Activated naive CD4-positive, alpha-beta T cell treated with anti-CD3 and anti-CD28 coated beads for 36 hours (primary cell): Measurements from ENCODE around the gene TAF1B. TPM values are rescaled to one million over a fixed set of nuclear protein-coding genes. Genes with fewer than 3 reads are reported as not detected.

ENCODE experiments used
- CTCF ChIA-PET: fragments of 350-600 bp; sonication (Branson Sonifier 250); formaldehyde crosslinking; loops from one replicate; lab custom pipeline; 2021; ENCODE audit warnings: antibody characterized with exemption; lab: Charles Lee
- DNase-seq: peaks from one replicate; pipeline ENCODE4 v3.0.0-alpha.2; 2020
- H3K27ac Mint-ChIP-seq: one replicate; pipeline ENCODE4 v1.8.0; 2021; ENCODE audit warnings: mild to moderate bottlenecking, mixed read lengths
- H3K27me3 Mint-ChIP-seq: one replicate; pipeline ENCODE4 v1.8.0; 2021; ENCODE audit warnings: low read depth, mixed read lengths
- H3K36me3 Mint-ChIP-seq: one replicate; pipeline ENCODE4 v1.8.0; 2021; ENCODE audit warnings: low read depth, mixed read lengths
- H3K4me1 Mint-ChIP-seq: one replicate; pipeline ENCODE4 v1.8.0; 2021; ENCODE audit warnings: low read depth, mixed read lengths
- H3K4me3 Mint-ChIP-seq: one replicate; pipeline ENCODE4 v1.8.0; 2021; ENCODE audit warnings: mild to moderate bottlenecking, moderate library complexity, mixed read lengths
- H3K9me3 Mint-ChIP-seq: one replicate; pipeline ENCODE4 v1.8.0; 2021; ENCODE audit warnings: mixed read lengths
- intact Hi-C: fragments of 100-400 bp; cut with micrococcal nuclease; formaldehyde crosslinking; loops from one replicate; pipeline ENCODE4 v1.15.1; 2023
- total RNA-seq, 2 experiments: library from RNA; stranded (reverse); gene quantifications; one replicate each; pipeline ENCODE4 v1.2.3, GENCODE V29; 2021

Gene TAF1B
- total RNA-seq, 2 experiments from 2014 or later: 24.8 to 25.7 TPM

DNA sequence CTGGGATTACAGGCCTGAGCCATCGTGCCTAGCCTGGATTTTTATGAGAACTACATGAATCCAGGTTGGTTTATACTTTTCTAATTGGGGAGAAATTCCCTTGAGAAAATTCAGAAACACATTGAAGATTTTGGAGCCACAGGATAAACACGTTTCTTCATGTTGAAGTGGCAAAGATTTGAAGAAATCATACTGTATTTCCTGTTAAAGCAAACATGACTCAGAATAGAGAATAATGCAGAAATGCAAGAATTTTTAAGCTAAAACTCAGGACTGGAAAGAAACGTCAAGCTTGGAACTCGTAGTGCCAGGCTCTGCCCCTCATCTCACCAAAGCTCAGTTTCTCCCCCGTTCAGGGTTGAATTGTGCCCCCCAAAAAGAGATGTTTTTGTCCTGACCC is 32.1 kb upstream of the TAF1B start:
- no peak overlapping the region for H3K27ac Mint-ChIP-seq
- no peaks in the 10 kb centered on the region for H3K9me3 Mint-ChIP-seq
- H3K27me3 Mint-ChIP-seq: no peaks in the 10 kb centered on the region
- intact Hi-C loops: loop anchor here (5.0 to 10.0 kb wide), 2 partner anchors 144 to 626 kb away; partner anchors contain the start of gene GRHL1
- H3K4me3 Mint-ChIP-seq: no peak overlapping the region
- no peak for DNase-seq
- H3K4me1 Mint-ChIP-seq: peaks cover 7% of the 10 kb centered on the region
- no peaks in the 10 kb centered on the region for H3K36me3 Mint-ChIP-seq
- CTCF ChIA-PET: interaction anchor here (0.8 kb wide), 1 partner anchor 238 kb away, joined by 3 read pairs; no protein-coding TSS in a partner anchor

DNA sequence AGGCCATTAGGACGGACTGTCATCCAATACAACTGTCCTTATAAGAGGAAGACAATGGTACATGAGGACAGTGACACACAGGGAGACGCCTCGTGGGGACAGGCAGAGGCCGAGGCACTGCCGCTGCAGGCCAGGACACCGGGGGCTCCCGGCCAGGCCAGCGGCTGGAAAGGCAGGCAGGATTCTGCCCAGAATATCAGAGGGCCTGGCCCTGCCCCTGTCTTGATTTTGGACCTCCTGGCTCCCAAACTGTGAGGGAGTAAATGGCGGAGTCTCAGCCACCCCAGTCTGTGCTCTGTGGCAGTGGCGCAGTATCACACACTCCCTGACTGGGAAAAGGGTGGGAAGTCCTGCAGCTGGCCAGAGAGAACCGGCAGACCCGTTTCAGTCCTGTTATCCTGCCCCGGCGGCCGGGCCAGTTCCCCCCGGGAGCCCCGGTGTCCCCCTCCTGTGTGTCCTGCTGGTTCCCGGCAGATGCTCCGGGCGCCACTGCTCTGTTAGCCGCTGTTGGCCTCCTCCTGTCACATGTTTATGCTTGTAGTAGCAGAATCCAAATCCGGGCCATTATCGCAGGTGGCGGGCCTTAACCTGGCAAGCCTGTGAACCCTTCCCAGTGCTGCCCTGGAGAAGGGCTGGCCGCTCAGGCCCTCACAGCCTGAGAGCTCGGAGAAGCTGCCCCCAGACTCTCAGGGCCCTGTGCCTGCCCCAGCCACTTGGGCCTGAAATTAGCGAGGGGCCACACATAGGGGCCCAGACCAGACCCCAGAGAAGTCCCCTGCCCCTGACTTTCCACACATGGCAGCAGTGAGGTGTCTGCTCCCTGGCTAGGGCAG is 31.4 kb upstream of the TAF1B start:
- no peak for DNase-seq
- Mint-ChIP-seq H3K27ac (no peak overlapping the region), H3K4me3 (no peak overlapping the region), H3K9me3 (no peaks in the 10 kb centered on the region), H3K4me1 (peaks cover 10% of the 10 kb centered on the region), H3K27me3 (no peaks in the 10 kb centered on the region), H3K36me3 (no peaks in the 10 kb centered on the region)
- intact Hi-C loops: loop anchor here (5.0 to 10.0 kb wide), 2 partner anchors 143 to 625 kb away; partner anchors contain the start of gene GRHL1
- CTCF ChIA-PET: interaction anchor here (0.8 to 4.6 kb wide), 7 partner anchors 12 to 245 kb away, joined by 3 to 92 read pairs (median 3); partner anchors contain the start of gene TAF1B

DNA sequence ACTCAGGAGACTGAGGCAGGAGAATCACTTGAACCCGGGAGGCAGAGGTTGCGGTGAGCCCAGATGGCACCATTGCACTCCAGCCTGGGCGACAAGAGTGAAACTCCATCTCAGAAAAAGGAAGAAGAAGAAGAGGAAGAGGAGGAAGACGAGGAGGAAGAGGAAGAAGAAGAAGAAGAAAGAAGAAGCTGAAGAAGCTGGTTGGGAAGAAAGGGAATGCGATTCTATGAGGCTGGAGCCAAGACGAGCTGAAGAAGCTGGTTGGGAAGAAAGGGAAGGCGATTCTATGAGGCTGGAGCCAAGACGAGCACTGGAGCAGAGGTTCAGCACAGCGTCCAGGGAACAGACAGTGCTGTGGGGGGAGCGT is 30.3 kb upstream of the TAF1B start:
- intact Hi-C loops: loop anchor here (5.0 to 10.0 kb wide), 2 partner anchors 142 to 624 kb away; partner anchors contain the start of gene GRHL1
- DNase-seq: no peak
- Mint-ChIP-seq H3K27ac (no peak overlapping the region), H3K4me1 (peaks cover 12% of the 10 kb centered on the region), H3K9me3 (no peaks in the 10 kb centered on the region), H3K4me3 (no peak overlapping the region), H3K27me3 (no peaks in the 10 kb centered on the region), H3K36me3 (no peaks in the 10 kb centered on the region)
- CTCF ChIA-PET: interaction anchor here (0.9 to 4.6 kb wide), 12 partner anchors 8 to 279 kb away, joined by 3 to 92 read pairs (median 4); partner anchors contain the start of gene TAF1B

DNA sequence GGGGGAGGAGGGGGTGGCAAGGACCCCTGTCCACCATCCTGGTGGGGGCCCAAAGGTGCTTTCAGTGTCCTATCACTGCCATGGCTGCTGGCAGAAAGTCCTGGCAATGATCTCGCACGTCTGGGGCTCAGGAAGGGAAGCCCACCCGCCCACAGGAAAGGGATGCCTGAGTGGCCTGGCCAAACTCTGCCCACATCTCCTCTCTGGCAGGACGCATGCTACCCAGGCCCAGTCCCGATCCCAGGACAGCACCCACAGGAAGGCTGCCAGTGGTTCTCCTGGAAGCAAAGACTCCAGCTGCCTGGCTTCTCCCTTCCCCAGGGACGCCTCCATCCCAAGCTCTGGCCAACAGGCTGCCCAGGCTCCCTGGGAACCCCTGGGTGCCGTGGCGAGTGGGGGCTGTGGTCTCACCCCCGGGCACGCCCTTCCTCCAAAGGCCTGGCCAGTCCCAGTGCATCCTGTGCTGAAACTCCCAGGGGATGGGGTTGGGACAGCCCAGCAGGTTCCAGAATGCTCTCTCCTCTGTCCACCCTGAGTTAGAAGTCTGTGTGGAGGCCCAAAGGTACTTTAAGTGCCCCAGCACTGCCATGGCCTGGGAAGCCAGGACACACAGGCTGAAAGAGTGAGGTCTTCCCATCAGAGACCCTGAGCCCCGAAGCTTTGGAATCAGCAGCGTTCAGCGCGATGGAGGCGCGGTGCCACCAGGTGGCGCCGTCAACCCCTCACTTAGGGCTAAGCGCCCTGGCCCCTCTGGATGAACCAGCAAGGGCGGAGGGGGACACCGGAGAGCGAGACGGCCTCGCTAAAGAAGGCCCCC is 29.8 kb upstream of the TAF1B start:
- Mint-ChIP-seq H3K4me1 (peaks cover 12% of the 10 kb centered on the region), H3K9me3 (no peaks in the 10 kb centered on the region), H3K4me3 (no peak overlapping the region), H3K27me3 (no peaks in the 10 kb centered on the region), H3K36me3 (no peaks in the 10 kb centered on the region), H3K27ac (no peak overlapping the region)
- peak; percentile 75 for DNase-seq
- CTCF ChIA-PET: interaction anchor here (0.6 to 4.6 kb wide), 34 partner anchors 8 to 622 kb away, joined by 3 to 92 read pairs (median 4); partner anchors contain the start of gene TAF1B
- intact Hi-C loops: loop anchor here (1.0 to 10.0 kb wide), 4 partner anchors 141 to 624 kb away; partner anchors contain the start of gene GRHL1

DNA sequence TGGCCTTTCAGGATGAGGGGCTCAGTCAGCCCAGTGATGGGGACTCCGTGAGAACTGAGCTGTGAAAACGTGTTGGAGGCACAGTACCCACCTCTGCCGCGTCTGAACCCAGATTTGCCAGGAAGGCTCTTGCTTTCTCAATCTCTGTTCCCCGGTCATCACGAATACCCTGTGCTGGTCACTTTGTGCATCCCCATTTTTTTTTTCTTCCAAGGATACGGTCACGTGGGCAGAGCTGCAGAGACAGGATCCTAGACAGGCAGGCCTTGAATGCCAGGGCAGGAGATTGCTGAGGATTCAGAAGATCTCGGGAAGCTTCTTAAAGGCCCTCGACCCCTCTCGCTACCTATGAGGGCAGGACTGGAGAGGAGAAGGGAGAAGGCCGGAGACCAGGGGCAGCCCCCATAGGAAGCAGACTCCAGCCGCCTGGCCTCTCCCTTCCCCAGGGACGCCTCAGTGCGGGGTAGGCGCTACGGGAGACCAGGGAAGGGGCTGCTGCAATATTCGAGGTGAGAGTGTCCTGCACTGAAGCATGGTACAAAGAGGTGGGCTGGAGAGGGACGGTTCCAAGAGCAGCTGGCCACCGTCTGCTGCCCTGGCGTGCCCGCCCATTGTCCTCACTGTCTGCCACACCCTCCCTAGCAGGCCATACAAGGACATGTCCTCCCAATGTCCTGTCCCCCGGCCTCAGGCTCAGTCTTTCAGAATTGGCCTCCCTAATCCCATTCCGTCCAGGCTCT is 29.0 kb upstream of the TAF1B start:
- no peak overlapping the region for H3K27ac Mint-ChIP-seq
- H3K9me3 Mint-ChIP-seq: no peaks in the 10 kb centered on the region
- H3K27me3 Mint-ChIP-seq: no peaks in the 10 kb centered on the region
- no peak overlapping the region for H3K4me3 Mint-ChIP-seq
- peaks cover 12% of the 10 kb centered on the region for H3K4me1 Mint-ChIP-seq
- DNase-seq: no peak
- intact Hi-C loops: loop anchor here (1.0 to 10.0 kb wide), 4 partner anchors 141 to 623 kb away; partner anchors contain the start of gene GRHL1
- no peaks in the 10 kb centered on the region for H3K36me3 Mint-ChIP-seq
- CTCF ChIA-PET: interaction anchor here (0.6 to 4.6 kb wide), 38 partner anchors 8 to 621 kb away, joined by 3 to 92 read pairs (median 4); partner anchors contain the start of gene TAF1B

DNA sequence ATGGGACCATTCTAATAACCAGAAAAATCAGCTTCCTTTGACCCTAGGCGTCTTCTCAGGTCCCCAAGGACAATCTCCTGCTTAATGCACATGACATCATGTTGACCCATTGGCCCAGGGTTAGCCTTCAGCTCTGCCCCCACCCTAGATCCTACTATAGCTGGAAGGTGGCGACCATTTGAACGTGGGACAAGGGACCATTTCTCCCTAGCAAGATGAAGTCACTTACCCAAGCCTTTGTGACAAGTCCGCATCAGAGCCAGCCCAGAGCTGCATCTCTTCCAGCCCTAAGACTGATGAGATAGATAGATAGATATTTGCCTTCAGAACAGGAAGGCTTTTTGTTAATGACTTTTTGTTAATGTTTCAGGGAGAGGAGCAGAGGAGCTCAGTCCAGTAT is 28.2 kb upstream of the TAF1B start:
- intact Hi-C loops: loop anchor here (2.0 to 10.0 kb wide), 2 partner anchors 140 to 170 kb away; partner anchors contain the start of gene GRHL1
- no peak for DNase-seq
- no peaks in the 10 kb centered on the region for H3K9me3 Mint-ChIP-seq
- H3K4me3 Mint-ChIP-seq: no peak overlapping the region
- peaks cover 12% of the 10 kb centered on the region for H3K4me1 Mint-ChIP-seq
- CTCF ChIA-PET: interaction anchor here (0.6 to 4.6 kb wide), 26 partner anchors 8 to 620 kb away, joined by 3 to 92 read pairs (median 4); partner anchors contain the start of gene TAF1B
- H3K36me3 Mint-ChIP-seq: no peaks in the 10 kb centered on the region
- no peaks in the 10 kb centered on the region for H3K27me3 Mint-ChIP-seq
- no peak overlapping the region for H3K27ac Mint-ChIP-seq

DNA sequence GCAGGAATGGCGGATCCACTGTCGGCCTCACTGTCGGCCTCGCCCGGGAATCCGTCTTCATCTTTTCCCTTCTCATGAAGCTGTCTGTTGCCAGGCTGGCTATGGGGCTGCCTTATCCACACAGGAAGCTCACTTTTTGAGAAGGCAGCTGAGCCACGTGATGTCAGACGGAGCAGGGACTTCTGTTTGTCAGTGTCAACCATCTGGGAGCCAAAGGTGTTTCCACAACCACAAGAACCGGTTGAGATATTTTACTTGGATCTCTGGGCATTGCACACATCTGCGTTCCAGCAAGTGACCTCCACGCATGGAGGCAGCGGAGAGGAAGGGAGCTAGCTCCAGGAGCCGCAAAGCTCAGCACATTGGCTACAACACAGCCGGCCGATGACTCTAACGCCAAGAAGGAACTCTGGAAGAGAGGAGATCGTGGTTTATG is 27.4 kb upstream of the TAF1B start:
- Mint-ChIP-seq H3K9me3 (no peaks in the 10 kb centered on the region), H3K4me3 (no peak overlapping the region), H3K27me3 (no peaks in the 10 kb centered on the region), H3K36me3 (no peaks in the 10 kb centered on the region), H3K27ac (no peak overlapping the region), H3K4me1 (peaks cover 12% of the 10 kb centered on the region)
- DNase-seq: no peak
- CTCF ChIA-PET: interaction anchor here (0.6 to 4.6 kb wide), 21 partner anchors 8 to 619 kb away, joined by 3 to 92 read pairs (median 4); partner anchors contain the start of gene TAF1B
- intact Hi-C loops: loop anchor here (2.0 to 10.0 kb wide), 2 partner anchors 139 to 169 kb away; partner anchors contain the start of gene GRHL1

DNA sequence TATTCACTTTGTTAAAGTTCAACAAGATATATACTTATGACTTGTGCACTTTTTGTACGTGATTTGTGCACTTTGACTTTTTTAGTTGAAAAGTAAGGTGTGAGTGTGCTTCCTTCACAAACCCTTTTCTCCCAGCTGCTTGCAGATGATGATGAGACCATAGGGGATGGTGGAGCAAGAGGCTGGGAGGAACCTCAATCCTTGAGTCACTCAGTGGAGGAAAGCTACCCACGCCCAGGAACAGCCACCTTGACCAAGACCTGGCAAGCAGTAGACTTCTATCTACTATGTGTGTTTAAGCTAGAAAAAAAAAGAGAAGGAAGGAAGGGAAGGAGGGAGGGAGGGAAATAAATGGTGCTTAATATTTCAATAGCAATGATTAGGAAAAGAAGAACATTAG is 25.2 kb upstream of the TAF1B start:
- CTCF ChIA-PET: no interaction called here
- intact Hi-C loops: loop anchor here (10.0 kb wide), 1 partner anchor 137 kb away; the partner anchor contains the start of gene GRHL1

DNA sequence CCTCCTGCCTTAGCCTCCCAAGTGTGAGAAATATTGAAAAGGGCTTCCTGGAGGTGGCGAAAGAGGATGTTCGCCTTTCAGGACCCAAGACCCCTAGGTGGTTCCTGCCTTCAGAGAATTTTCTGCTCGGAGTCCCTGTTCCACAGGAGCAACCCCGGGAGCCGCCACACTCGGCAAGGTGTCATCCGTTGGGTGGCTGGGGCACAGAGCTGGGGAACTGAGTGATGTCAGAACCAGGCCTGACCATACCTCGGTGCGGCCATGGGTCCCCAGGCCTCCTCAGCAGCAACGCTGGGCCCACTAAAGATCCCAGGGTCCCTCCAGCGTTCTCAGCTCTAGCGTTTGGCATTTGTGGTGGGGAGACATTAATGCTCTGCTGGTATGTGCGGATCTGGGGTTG is 23.7 kb upstream of the TAF1B start:
- H3K27me3 Mint-ChIP-seq: no peaks in the 10 kb centered on the region
- no peak overlapping the region for H3K27ac Mint-ChIP-seq
- H3K4me1 Mint-ChIP-seq: peaks cover 10% of the 10 kb centered on the region
- H3K36me3 Mint-ChIP-seq: no peaks in the 10 kb centered on the region
- no peaks in the 10 kb centered on the region for H3K9me3 Mint-ChIP-seq
- intact Hi-C loops: loop anchor here (10.0 kb wide), 1 partner anchor 135 kb away; the partner anchor contains the start of gene GRHL1
- DNase-seq: no peak
- CTCF ChIA-PET: interaction anchor here (0.5 to 1.2 kb wide), 2 partner anchors 227 to 961 kb away, joined by 3 read pairs; no protein-coding TSS in a partner anchor
- H3K4me3 Mint-ChIP-seq: no peak overlapping the region

More for the DNA sequence above, 25.2 kb upstream of the TAF1B start:
- peaks cover 12% of the 10 kb centered on the region for H3K4me1 Mint-ChIP-seq
- H3K4me3 Mint-ChIP-seq: no peak overlapping the region
- H3K9me3 Mint-ChIP-seq: no peaks in the 10 kb centered on the region
- no peak overlapping the region for H3K27ac Mint-ChIP-seq
- no peak for DNase-seq
- H3K27me3 Mint-ChIP-seq: no peaks in the 10 kb centered on the region
- H3K36me3 Mint-ChIP-seq: no peaks in the 10 kb centered on the region

DNA sequence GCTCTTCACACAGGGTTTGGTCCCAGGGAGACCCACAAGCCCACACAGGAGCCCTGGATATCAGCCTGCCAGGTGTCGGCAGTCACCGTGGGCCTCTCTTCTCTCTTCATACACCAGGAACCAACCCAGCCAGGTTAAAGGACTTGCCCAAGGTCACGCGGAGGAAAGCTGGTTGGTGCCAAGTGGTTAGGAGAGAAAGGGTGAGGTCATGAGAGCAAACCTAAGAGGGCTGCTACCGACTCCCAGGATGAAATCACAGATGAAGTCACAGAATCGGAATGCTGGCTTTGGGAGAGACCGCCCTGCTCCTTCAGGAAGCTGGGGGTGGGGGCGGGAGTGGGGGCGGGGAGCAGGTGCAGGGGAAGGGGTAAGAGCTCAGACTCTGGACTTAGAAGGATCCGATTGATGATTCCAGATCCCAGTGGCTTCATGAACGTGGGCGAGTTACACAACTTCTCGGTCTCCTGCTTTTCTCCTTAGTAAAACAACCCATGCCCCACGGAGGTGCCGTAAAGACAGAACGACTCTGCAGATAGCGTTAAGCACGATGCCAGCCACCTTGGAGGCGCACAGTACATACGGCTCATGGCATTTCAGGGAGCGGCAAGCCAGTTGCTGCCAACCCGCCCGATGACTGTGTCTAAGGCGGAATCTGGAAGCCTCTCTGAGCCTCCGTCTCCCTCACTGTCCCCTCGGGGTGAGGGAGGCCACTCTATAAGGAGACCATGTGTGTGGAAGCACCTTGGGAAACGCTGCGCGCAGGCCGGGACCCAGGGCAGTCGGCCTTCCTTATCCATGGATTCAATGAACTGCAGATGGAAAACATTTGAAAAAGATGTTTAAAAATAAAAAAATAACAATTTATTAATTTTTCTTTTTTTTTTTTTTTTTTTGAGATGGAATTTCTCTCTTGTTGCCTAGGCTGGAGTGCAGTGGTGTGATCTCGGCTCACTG is 23.0 kb upstream of the TAF1B start:
- Mint-ChIP-seq H3K4me3 (no peak overlapping the region), H3K27ac (no peak overlapping the region), H3K4me1 (peaks cover 10% of the 10 kb centered on the region), H3K9me3 (no peaks in the 10 kb centered on the region), H3K36me3 (no peaks in the 10 kb centered on the region), H3K27me3 (no peaks in the 10 kb centered on the region)
- DNase-seq: no peak
- intact Hi-C loops: no loop called here
- CTCF ChIA-PET: interaction anchor here (1.2 kb wide), 1 partner anchor 226 kb away, joined by 3 read pairs; no protein-coding TSS in a partner anchor
